GM19023 (cell line): Measurements from ENCODE around the gene KCNJ18.
"Not testable (repeated sequence)": the region's sequence is repeated elsewhere in the genome, so short reads cannot be mapped to it uniquely, and the experiment has no call there.

ENCODE experiments used
- ATAC-seq: cut with Tn5 transposase; IDR thresholded peaks from one replicate; pipeline ENCODE4 v1.9.1; 2021; ENCODE audit warnings: mild to moderate bottlenecking, moderate library complexity; ENCODE audit not compliant: unreplicated experiment

KCNJ18 gene

DNA sequence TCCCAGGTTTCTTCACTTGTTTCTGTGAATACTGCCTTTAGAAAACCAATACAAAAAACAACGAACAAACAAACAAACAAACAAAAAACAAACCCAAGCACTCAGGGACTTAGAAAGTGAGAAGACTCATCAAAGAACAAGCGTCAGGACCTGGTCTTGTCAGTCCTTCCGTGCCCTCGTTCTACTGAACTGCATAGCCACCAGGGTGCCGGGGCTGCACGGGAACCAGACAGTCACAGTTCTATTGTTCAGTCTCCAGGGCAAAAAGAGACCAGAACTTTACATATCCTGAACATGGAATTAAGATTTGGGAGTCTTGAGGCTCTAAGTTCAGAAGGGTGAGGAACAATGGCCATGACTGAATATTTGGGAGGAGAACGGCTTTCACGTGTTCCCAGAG is 28.2 kb downstream of the KCNJ18 start:
- not testable (repeated sequence) for ATAC-seq

DNA sequence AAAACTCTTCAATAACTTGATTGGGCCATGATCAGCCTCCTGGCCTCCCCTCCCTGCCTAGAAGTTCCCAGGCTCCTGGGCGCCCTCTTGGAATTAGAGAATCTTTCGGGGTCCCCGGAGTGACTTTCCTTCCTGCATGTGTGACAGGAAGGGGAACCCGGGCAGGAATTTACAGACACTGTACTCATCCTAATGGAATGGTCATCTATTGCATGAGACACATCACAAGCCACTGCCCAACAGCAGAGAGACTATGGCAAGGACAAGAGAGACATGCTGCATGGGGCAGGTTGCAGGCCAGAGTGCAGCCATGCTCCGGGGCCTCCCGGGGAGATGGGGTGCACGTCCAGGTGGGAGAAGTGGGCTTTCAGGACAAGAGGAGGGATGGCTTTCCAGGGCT is 29.9 kb downstream of the KCNJ18 start:
- not testable (repeated sequence) for ATAC-seq

DNA sequence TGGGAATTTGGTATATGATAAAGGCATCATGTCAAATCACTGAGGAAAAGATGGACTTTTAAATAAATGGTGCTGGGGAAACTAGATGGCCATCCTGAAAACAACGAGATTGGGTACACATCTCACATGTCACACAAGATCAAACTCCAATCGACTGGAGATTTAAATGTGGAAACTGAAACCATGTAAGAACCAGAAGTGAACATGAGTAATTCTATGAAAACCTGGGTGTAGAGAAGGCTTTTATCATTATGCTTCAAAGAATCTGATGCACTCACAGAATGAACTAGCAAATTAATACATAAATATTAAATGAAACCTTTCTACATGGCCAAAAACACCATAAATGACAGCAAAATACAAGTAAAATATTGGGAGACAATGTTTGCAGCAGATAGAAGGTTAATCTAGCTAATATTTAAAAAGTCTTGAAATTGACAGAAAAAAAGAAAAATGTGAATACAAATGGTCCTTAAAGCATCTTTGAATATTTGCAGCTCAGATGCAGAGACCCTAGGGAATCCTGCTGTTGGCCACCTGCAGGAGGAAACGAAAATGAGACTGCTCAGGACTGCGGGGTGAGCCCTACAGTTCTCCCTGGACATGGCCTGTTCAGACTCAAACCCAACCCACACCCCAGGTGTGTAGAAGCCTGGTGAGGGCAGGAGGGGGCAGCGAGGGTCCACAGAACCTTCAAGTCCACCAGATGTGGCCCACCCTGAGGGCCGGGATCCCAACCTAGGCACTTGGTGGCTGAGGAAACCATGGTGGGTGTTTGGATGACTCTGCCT is 32.1 kb downstream of the KCNJ18 start:
- not testable (repeated sequence) for ATAC-seq

DNA sequence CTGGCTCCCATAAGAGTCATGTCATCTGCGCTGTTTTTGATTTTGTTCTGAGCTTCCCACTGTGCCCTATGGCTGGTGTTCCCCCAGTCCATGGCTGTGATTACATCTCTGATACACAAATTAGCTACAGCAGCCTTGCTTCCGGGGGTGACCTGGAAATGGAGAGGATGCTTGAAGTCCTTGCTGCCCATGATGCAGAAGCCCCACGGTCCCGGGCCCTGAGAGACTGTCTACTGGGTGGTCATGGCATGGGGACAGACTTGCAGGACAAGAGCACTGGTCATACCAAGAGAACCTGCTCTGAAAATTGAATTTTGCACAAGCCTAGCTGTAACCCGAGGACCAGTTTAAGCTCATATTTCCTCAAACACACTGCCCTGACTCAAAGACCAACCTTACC is 38.8 kb downstream of the KCNJ18 start:
- ATAC-seq = not testable (repeated sequence)

DNA sequence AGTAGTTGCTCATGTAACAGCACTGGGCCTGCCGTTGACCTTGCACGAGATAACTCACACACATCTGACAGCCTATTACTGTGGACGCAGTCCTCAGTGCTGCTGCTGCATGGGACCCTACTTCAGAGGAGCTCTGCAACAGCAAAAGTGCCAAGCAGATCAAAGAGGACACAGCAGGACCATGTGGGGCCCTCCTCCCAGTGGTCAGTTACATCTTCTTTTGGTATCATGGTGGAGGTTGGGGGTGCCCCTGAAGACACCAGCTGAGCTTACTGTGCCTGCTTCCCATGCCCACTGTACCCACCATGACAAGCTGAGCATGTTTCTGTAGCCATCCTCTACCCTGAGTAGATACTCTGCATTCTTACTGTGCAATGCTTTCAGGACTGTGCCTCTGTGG is 41.6 kb downstream of the KCNJ18 start:
- ATAC-seq = not testable (repeated sequence)

DNA sequence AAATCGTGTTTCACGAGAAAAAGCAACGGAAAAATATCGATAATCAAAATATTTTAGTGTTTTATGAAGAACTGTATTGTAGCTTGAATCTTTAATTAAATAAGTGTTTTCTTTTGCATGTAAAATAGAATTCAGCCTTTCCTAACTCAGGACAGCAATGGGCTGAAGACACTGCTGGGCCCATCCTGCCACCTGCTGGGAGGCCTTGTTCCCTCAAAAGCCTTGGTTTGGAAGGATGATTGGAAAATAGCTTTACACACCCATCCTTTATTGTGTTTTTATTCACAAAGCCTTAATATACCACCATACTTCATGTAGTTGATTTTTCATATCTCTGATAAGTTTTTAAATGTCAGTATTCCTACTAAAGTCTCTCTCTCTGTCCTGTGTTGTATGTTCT is 43.5 kb downstream of the KCNJ18 start:
- not testable (repeated sequence) for ATAC-seq

DNA sequence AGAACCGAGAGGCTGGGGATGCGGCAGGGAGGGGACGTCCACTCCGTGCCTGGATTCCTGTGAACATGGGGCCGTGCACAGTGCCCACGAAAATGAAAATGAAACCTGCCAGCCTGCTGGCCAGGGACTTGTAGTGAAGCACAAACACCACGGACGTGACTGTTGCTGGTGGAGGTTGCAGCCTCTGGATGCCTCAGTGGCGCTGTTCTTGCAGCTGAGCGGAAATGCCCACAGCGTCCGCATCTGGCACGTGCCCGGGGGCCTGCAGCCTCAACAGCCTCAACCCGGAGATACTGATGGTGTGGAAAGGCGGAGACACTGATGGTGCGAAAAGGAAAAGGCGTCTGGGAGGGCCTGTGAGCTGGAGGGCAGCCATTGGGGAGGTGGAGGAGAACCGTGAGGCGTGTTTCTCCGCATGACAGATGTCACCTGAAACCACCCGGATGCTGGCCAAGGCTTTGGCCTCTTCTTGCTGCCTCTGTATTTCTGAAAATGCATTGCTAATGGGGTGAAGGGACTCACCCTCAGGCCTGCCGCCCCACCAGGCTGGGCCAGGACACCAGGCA is 44.8 kb downstream of the KCNJ18 start:
- not testable (repeated sequence) for ATAC-seq

DNA sequence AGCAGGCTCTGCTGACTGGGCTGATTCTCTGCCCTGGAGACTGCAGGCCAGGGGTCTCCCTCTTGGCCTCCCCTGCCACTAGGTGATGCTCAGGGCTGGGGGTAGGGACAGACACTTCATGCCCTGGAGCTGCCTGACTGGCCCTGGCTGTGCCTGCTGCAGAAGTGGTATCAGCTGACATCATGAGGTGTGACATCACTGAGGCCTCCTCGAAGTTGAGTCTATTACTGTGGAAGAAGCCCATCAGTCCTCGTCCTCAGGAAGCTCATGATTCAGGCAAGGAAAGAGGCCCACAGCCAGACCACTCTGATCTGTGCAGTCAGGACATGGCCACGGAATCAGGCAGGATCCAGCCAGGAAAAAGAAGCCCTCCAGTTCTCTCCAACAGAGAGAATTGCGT is 45.9 kb downstream of the KCNJ18 start:
- not testable (repeated sequence) for ATAC-seq

DNA sequence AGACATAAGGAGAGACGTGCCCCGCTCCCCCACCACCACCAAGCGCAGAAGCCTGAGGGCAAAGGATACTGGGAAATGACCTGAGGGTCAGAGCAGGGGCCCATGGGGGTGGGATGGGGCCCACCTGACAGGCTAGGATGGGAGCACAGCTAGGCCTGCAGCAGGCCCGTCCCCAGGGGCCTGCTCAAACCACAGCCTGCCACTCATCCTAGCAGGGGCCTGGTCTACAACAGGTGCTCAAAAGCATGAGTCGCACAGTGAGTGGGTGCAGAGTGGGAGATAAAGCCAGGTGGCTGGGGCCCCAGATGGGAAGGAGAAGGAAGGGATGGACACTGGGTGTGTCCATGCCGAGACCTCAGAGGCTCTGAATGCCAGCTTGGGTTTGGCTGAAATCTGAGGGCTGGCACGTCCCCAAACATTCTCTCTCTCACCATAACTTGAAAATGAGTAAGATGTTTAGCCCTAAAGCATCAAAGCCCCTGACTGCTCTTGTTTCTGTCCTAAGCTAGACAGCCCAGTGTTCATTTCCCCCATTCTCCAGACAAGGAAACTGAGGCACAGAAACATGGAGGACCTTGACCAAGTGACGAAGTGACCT is 46.7 kb downstream of the KCNJ18 start:
- ATAC-seq = not testable (repeated sequence)

DNA sequence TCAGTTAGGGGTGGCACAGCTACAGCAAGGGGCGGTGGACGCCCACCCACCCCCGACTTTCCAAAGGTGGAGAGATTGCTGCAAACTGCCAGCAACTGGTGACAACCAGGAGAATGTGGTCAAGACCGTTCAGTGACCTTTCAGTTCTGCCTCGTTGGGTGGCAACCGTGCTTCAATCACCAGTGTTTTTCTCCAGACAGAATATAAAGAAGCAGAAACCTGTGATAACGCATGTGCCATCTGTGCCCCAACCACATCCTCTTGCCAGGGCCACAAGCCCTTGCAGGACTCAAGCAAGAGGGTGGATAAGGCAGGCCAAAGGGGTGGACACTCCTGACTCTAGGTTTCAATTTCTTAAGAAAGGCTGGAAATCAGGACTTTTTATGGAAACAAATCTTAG is 47.2 kb downstream of the KCNJ18 start:
- ATAC-seq = not testable (repeated sequence)

DNA sequence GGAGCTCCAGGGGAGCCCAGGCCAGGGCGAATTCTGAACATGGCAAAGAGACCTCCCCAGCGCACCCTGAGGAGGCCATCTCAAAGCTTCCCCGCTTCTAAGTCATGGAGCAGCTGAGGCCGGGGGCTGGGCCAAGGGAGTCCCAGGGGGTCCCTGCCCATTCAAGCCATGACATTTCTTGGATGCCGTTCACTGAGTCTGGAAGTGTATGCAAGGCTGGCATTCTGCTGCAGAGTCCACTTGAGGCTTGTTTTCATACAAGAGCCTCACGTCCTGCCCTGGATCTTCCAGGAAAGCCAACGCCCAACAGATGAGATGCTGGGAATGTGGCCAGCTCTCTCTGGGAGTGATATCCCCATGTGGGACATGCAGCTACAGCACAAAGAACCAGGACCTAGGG is 48.5 kb downstream of the KCNJ18 start:
- ATAC-seq = not testable (repeated sequence)

DNA sequence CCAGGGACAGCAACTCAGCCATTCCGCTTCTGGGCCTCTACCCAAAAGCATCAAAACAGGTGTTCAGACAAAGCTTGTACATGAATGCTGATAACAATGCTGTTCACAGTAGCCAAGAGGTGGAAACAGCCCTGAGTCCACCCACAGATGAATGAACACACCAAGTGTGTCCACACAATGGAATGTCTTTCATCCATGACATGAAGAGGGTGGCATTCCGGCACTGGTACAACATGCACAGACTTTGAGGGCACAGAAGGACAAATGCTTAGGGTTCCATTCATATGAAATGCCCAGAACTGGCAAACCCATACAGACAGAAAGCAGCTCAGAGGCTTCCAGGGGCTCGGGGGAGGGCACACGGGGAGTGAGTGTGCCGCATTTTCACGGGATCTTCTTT is 49.2 kb downstream of the KCNJ18 start:
- not testable (repeated sequence) for ATAC-seq

DNA sequence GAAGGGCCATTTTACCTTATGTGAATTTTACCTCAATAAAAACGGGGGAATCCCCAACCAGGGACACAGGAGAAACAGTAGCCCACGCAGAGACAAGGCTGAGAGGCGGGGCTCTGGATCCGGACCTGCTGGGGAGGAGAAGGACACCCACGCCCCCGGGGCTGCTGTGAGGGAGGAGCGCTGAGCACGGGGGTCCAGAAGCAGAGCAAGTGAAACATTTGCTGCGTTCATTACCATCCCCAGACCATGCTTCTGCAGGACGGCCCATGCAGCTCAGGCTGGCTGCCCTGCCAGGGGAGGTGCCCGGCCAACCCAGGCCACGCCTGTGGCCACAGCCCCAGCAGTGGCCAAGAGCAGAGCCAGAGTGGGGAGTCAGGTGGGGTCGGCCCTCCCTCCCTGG is 50.0 kb downstream of the KCNJ18 start:
- ATAC-seq = no peak

DNA sequence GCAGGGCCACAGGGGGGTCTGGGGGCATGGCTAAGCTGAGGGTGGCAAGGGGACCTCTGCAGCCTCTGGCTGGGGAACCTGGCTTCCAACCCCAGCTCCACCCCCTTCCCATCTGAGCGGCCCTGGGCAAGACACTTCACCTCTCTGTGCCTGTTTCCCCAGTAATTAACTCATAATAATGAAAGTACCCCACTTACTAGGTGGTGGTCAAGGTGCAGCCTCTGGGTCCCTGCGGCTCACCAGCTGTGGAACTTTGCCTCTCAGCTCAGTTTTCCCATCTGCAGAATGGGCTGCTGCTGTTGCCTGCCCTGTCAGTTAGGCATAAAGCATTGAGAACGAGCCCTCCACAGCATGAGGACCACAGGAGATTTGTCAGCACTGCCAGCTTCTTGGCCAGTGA is 51.8 kb downstream of the KCNJ18 start:
- not testable (repeated sequence) for ATAC-seq

DNA sequence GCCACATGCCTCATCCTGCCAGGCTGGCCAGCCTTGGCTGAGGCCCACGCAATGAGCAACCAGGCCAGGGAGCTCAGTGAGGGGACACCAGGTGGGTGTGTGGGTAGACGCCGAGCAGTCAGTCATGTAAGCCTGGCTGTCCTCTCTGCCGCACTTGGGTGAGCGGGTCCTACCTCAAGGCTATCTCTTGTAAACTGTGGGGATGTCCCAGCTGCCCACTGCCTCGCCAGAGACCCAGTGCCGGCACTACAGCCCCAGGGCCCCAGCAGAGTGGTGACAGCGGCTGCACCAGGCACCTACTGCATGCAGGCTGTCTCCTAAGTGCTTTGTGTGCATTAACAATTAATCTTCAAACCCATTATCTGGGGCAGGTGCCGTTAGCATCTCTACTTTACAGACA is 52.3 kb downstream of the KCNJ18 start:
- not testable (repeated sequence) for ATAC-seq

DNA sequence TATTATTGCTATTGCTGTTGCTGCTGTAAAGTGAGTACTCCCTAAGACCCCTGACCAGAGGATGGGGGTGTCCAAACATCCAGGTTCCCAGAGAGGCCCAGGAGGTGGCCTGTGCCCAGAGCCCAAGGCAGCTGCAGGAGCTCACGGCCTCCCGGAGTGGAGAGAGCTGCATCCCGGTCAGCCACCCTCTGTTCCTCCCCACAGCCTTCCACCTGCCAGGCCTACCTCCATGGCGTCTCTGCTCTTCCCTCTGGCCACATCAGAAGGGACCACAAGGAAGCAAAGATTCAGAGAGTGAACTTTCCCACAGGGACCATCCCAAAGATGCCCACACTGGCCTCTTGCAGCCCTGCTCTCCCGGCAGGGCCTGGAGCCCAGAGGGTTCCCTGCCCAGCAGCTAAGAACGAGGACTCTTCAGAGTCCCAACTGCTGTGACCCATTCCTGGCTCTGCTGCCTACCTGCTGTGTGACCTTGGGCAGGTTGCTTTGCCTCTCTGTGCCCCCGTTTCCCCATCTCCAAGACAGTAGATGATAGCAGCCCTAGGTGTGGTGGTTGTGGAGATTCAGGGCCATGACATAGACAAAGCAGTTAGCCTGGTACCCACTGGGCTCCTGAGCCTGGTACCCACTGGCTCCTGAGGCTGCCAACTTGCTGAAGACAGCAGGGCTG is 53.2 kb downstream of the KCNJ18 start:
- not testable (repeated sequence) for ATAC-seq

DNA sequence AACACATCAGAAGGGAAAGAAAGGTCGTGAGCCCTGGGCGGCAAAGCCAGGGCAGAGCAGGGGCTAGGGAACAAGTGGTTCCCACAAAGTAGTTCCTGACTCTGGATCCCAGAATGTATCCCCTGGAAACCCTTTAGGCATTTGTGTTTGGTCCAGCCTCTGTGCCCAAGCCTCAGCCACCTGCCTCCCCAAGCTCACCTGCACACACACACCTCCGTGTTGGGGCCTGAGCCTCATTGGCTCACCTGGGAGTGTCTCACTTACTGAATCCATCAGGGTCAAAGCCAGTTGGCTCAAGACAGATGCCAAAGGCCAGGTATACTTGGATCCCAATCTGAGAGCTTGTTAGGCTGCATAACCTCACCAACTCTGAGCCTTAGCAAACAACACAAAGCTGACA is 54.1 kb downstream of the KCNJ18 start:
- ATAC-seq = not testable (repeated sequence)

DNA sequence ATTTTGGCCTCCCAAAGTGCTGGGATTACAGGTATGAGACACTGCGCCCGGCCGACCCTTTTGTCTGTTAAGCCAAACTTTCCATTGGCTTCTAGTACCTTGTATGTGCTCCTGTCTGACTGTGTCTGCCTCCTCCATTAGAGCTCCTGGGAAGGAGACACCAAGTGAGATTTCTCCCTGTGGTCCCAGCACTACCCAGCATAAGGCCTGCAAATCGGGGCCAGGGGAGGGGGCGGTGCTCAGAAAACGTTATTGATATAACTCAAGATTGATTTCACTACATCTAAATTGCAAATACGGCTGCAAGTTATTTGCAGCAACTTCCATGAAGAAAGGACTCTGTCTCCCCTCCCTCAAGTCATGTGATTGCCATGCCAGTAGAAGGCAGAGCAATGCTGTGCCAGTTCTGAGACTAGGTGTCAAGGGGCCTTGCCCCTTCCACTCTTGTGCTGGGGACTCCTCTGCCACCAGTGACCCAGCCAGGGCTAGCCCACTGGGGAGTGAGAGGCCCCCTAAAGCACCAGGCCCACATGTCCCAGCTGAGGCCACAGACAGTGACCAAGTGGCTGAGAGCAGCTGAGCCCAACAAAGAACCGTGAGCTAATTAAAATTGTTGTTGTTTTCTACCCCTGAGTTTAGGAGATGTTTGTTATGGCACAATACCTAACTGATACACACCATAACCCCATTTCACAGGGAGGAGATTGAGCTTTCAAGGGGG is 55.0 kb downstream of the KCNJ18 start:
- not testable (repeated sequence) for ATAC-seq

DNA sequence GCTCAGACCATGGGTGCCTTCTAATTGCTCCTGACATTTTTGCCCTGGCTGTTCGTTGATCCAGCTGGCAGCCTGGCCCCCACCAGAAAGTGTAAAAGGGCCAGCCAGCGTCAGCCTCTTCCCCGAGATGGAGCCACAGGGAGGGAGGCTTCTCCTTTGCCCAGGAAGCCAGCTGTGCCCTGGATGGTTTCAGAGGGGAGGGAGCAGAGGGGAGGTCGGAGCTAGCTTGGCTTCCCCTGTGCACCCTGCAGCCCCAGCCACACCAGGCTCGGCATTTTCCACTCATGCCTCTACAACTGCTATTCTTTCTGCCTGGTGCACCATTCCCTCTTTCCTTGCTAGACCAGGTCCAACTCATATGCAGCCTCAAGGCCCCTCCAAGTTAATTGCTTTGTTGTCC is 56.4 kb downstream of the KCNJ18 start:
- not testable (repeated sequence) for ATAC-seq

DNA sequence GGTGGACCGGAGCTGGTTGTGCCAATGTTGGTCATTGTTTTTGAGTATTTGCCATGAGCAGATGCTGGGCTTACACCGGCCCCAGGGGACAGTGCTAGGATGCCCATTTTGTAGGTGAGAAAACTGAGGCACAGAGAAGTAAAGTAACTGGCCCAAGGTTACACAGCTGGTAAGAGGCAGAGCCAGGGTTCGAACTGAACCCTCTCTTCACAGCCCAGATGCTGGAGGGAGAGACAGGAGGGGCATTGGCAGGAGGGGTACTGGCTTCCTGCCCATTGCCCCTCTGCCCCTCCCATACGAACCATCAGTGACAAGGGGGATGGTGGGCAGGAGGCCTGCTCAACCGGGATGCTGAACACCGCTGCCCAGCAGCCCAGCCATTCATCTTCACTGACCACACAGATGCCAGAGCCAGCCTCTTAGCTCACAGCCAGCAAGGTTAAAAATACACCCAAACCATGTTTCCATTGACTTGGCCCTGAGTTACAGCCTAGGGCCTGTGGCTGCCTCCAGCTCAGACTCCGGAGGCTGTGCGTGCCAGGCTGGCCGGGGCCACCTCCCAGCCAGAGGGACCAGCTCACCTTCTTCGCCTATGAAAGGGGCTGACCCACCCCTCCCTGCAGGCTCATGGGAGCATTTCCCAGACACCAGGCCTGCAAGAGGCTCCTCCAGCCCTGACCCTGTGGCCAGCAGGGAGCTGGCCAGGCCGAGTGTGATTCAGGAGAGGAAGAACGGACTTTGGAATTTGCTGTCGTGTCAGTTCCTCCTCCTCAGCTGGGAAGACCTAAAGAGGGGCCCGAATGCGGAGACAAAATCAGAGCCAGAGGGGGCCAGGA is 57.6 kb downstream of the KCNJ18 start:
- not testable (repeated sequence) for ATAC-seq
